Parathyroid adenoma (tissue), 2 donors: ENCODE results near the gene AGBL1.

Experiments used
- H2AFZ ChIP-seq: fragments of 300-600 bp; sonication (generic); one replicate; pipeline ENCODE4 v1.7.0; 2017; ENCODE audit warnings: antibody characterized with exemption, mild to moderate bottlenecking
- H3K27ac ChIP-seq: fragments of 300-600 bp; sonication (generic); one replicate; pipeline ENCODE4 v1.7.0; 2017
- H3K27me3 ChIP-seq: fragments of 300-600 bp; sonication (generic); one replicate; pipeline ENCODE4 v1.7.0; 2017; ENCODE audit warnings: low read length; ENCODE audit not compliant: control insufficient read depth, insufficient read depth
- H3K36me3 ChIP-seq: fragments of 300-600 bp; sonication (generic); one replicate; pipeline ENCODE4 v1.7.0; 2017; ENCODE audit warnings: low read length; ENCODE audit not compliant: control insufficient read depth, insufficient read depth
- H3K4me1 ChIP-seq: fragments of 300-600 bp; sonication (generic); one replicate; pipeline ENCODE4 v1.7.0; 2017; ENCODE audit warnings: control low read depth
- H3K4me2 ChIP-seq: fragments of 300-600 bp; sonication (generic); one replicate; pipeline ENCODE4 v1.7.0; 2017; ENCODE audit warnings: low read length
- H3K4me3 ChIP-seq: fragments of 300-600 bp; sonication (generic); one replicate; pipeline ENCODE4 v1.7.0; 2017; ENCODE audit warnings: low read depth, low read length
- H3K79me2 ChIP-seq: fragments of 300-600 bp; sonication (generic); one replicate; pipeline ENCODE4 v1.7.0; 2017; ENCODE audit warnings: control low read depth
- H3K9ac ChIP-seq: fragments of 300-600 bp; sonication (generic); one replicate; pipeline ENCODE4 v1.7.0; 2017; ENCODE audit warnings: mild to moderate bottlenecking
- H3K9me3 ChIP-seq: fragments of 300-600 bp; sonication (generic); one replicate; pipeline ENCODE4 v1.7.0; 2017; ENCODE audit warnings: low read length; ENCODE audit not compliant: control insufficient read depth
- TF ChIP-seq, protein P1 (sequence below): fragments of 300-600 bp; sonication (generic); IDR thresholded peaks from one replicate; pipeline ENCODE4 v1.7.0; 2017; ENCODE audit warnings: antibody characterized with exemption, mild to moderate bottlenecking
- donor health status: primary hyperparathyroidism.

Gene AGBL1

DNA sequence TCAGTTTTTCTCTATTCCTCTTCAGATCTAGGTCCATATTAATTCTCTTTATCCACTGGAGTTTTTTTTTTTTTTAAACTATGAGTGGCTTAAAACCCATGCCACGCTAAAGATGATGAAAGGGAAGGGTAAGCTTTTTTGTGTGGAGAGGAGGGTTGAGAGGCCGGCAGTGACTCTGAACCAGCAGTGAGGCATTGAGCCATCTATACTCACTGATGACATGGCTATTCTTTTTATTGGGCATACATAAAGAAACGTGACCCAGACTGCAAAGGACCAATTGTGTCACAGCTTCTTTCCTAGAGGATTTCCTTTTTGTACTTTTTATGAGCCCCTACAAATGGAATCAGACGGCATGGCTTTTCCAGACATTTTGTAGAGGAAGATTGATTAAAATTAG lies 662.2 kb downstream of the AGBL1 start:
- Histone ChIP-seq H2AFZ (no peak overlapping the region), H3K36me3 (no peaks in the 10 kb centered on the region), H3K4me2 (no peak overlapping the region), H3K27me3 (no peaks in the 10 kb centered on the region), H3K79me2 (no peaks in the 10 kb centered on the region), H3K4me1 (no peaks in the 10 kb centered on the region), H3K27ac (no peak overlapping the region), H3K4me3 (no peak overlapping the region), H3K9me3 (no peaks in the 10 kb centered on the region), H3K9ac (no peak overlapping the region)
- TF ChIP-seq, protein P1, sequence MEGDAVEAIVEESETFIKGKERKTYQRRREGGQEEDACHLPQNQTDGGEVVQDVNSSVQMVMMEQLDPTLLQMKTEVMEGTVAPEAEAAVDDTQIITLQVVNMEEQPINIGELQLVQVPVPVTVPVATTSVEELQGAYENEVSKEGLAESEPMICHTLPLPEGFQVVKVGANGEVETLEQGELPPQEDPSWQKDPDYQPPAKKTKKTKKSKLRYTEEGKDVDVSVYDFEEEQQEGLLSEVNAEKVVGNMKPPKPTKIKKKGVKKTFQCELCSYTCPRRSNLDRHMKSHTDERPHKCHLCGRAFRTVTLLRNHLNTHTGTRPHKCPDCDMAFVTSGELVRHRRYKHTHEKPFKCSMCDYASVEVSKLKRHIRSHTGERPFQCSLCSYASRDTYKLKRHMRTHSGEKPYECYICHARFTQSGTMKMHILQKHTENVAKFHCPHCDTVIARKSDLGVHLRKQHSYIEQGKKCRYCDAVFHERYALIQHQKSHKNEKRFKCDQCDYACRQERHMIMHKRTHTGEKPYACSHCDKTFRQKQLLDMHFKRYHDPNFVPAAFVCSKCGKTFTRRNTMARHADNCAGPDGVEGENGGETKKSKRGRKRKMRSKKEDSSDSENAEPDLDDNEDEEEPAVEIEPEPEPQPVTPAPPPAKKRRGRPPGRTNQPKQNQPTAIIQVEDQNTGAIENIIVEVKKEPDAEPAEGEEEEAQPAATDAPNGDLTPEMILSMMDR, result no peak

DNA sequence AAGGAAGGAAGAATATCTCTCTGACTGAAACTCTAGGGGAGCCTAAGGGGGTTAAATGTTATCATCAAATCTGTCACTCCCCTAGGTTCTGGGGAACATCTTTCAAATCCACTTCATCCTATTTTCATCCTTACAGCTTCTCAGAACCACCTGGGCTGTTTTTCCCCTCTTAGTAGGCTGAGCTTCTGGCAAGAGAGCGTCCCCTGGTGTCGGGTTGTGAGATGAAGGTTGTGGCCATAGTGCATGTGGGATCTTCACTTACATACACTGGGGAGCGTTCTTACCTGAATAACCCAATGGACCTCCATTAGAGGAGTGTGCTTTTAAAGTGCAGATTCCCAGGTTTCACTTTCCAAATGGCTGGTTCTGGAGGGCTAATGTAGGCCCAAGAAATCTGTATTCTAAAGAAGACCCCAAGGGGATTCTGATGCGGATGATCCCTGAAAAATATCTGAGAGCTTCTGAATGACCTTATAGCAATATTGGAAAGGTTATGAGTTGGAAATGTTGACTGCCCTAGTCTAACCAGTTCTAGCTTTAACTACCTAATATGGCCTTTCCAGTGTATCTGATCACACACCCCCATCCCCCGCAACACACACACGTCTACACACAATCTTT lies 663.7 kb downstream of the AGBL1 start:
- Histone ChIP-seq H2AFZ (no peak overlapping the region), H3K79me2 (no peaks in the 10 kb centered on the region), H3K27ac (no peak overlapping the region), H3K9me3 (no peaks in the 10 kb centered on the region), H3K27me3 (no peaks in the 10 kb centered on the region), H3K4me2 (no peak overlapping the region), H3K9ac (no peak overlapping the region), H3K4me1 (no peaks in the 10 kb centered on the region), H3K4me3 (no peak overlapping the region), H3K36me3 (no peaks in the 10 kb centered on the region)
- TF ChIP-seq, protein P1, result peak; percentile 10

DNA sequence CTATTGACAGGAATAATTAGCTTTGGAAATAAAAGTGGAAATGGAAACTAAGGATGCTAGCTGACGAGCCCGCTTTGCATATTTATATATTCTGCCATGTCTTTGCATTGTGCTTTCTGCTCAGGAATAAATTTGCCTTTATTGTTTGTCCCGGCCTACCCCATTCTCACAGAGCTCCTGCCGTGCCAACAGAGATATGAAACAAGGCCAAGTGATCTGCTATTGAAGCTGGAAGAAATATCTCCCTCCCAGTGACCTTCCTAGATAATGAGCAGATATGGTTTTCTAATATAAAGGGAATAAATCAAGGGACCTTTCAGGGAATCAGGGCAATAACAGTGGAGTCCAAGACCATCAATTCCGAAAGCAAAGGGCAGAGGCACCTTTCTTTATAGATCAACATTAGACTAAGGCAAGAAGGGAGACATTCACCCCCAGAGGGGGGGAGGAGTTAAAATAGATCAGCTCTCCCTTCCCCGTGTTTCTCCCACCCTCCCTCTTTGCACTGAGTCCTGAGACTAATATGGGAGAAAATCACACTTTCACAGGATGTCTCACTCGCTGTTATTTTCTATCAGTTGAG lies 664.6 kb downstream of the AGBL1 start:
- H3K4me1 ChIP-seq, result no peaks in the 10 kb centered on the region
- no peak overlapping the region for H2AFZ ChIP-seq
- H3K4me3 ChIP-seq, result no peak overlapping the region
- H3K27ac ChIP-seq, result no peak overlapping the region
- no peaks in the 10 kb centered on the region for H3K27me3 ChIP-seq
- H3K9ac ChIP-seq, result no peak overlapping the region
- no peaks in the 10 kb centered on the region for H3K79me2 ChIP-seq
- no peaks in the 10 kb centered on the region for H3K9me3 ChIP-seq
- no peaks in the 10 kb centered on the region for H3K36me3 ChIP-seq
- H3K4me2 ChIP-seq, result no peak overlapping the region
- TF ChIP-seq, protein P1, result no peak

DNA sequence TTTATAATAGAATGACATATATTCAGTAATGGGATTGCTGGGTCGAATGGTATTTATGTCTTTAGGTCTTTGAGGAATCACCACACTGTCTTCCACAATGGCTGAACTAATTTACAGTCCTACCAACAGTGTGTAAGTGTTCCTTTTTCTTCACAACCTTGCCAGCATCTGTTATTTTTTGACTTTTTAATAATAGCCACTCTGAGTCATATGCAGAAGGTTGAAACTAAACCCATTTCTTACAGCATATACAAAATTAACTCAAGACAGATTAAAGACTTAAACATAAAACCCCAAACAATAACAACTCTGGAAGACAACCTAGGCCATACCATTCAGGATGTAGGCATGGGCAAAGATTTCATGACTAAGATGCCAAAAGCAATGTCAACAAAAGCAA lies 671.4 kb downstream of the AGBL1 start:
- Histone ChIP-seq H2AFZ (no peak overlapping the region), H3K4me3 (no peak overlapping the region), H3K27ac (no peak overlapping the region), H3K36me3 (no peaks in the 10 kb centered on the region), H3K4me2 (no peak overlapping the region), H3K27me3 (no peaks in the 10 kb centered on the region), H3K79me2 (no peaks in the 10 kb centered on the region), H3K4me1 (no peaks in the 10 kb centered on the region), H3K9ac (no peak overlapping the region), H3K9me3 (no peaks in the 10 kb centered on the region)
- TF ChIP-seq, protein P1, result no peak

DNA sequence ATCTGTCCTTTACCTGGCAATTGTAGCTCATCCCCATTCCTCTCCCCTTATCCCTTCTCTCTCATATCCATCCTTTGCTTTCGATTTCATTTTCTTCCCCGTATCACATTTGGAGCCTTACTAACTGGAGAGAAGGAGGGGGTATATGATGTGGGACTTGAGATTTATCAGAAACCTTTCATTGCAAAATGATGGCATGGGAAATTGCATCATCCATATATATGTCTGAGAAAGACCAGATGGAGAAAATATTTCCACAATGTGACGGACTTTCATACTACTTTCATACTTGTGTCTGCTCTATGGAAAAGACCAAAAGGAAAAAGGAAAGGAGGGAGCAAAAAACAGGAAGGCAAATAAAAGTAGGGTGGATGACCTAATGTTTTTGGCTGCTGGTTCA lies 675.2 kb downstream of the AGBL1 start:
- no peaks in the 10 kb centered on the region for H3K79me2 ChIP-seq
- H3K4me3 ChIP-seq, result no peak overlapping the region
- H3K4me2 ChIP-seq, result no peak overlapping the region
- no peak overlapping the region for H2AFZ ChIP-seq
- no peaks in the 10 kb centered on the region for H3K27me3 ChIP-seq
- no peak overlapping the region for H3K9ac ChIP-seq
- H3K27ac ChIP-seq, result no peak overlapping the region
- TF ChIP-seq, protein P1, result no peak
- H3K9me3 ChIP-seq, result no peaks in the 10 kb centered on the region
- H3K4me1 ChIP-seq, result no peaks in the 10 kb centered on the region
- H3K36me3 ChIP-seq, result no peaks in the 10 kb centered on the region
